Activated CD4-positive, alpha-beta memory T cell treated with anti-CD3 and anti-CD28 coated beads for 36 hours (primary cell): ENCODE data around the gene CPNE7. TPM values are rescaled to one million over a fixed set of nuclear protein-coding genes. Genes with fewer than 3 reads are reported as not detected.
"Not testable (repeated sequence)": the region's sequence is repeated elsewhere in the genome, so short reads cannot be mapped to it uniquely, and the experiment has no call there.

ENCODE experiments used
- CTCF ChIA-PET: fragments of 350-600 bp; sonication (Branson Sonifier 250); formaldehyde crosslinking; loops from one replicate; lab custom pipeline; 2021; ENCODE audit warnings: antibody characterized with exemption, inconsistent platforms; lab: Charles Lee
- POLR2A ChIA-PET: fragments of 350-600 bp; sonication (Branson Sonifier 250); formaldehyde crosslinking; loops from one replicate; lab custom pipeline; 2021; ENCODE audit warnings: antibody characterized with exemption; lab: Charles Lee
- DNase-seq: peaks from one replicate; pipeline ENCODE4 v3.0.0-alpha.2; 2020
- H3K27ac Mint-ChIP-seq: one replicate; pipeline ENCODE4 v1.8.0; 2021; ENCODE audit warnings: mixed read lengths
- H3K27me3 Mint-ChIP-seq: one replicate; pipeline ENCODE4 v1.8.0; 2021; ENCODE audit warnings: mixed read lengths
- H3K36me3 Mint-ChIP-seq: one replicate; pipeline ENCODE4 v1.8.0; 2021; ENCODE audit warnings: mixed read lengths
- H3K4me1 Mint-ChIP-seq: one replicate; pipeline ENCODE4 v1.8.0; 2021; ENCODE audit warnings: low read depth, mixed read lengths
- H3K4me3 Mint-ChIP-seq: one replicate; pipeline ENCODE4 v1.8.0; 2021; ENCODE audit warnings: mild to moderate bottlenecking, mixed read lengths
- H3K9me3 Mint-ChIP-seq: one replicate; pipeline ENCODE4 v1.8.0; 2021; ENCODE audit warnings: mixed read lengths
- intact Hi-C: fragments of 100-400 bp; cut with micrococcal nuclease; formaldehyde crosslinking; loops from one replicate; pipeline ENCODE4 v1.15.1; 2023
- total RNA-seq, 2 experiments: library from RNA; stranded (reverse); gene quantifications; one replicate each; pipeline ENCODE4 v1.2.3, GENCODE V29; 2021

The CPNE7 gene
- total RNA-seq, 2 experiments from 2014 or later: 6.2 to 7.1 TPM

- CTCF ChIA-PET: no interaction called here
These were observed 12.6 kb upstream of the CPNE7 start for GRCh38 chr16:89562939-89563338.

GRCh38 chr16:89563639-89564392 lies 11.7 kb upstream of the CPNE7 start:
- ChIA-PET CTCF (no interaction called here), POLR2A (interaction anchor here (0.6 to 1.4 kb wide), 3 partner anchors 56 to 311 kb away, joined by 3 to 4 read pairs (median 3); partner anchors contain the start of gene SPG7)
- DNase-seq: no peak
- Mint-ChIP-seq H3K27ac (peak overlapping the region; percentile 28), H3K9me3 (no peaks in the 10 kb centered on the region), H3K27me3 (no peaks in the 10 kb centered on the region), H3K4me1 (peaks cover 46% of the 10 kb centered on the region), H3K36me3 (peaks cover 42% of the 10 kb centered on the region), H3K4me3 (peak overlapping the region; percentile 54)
- intact Hi-C loops: loop anchor here (5.0 kb wide), 3 partner anchors 57 to 242 kb away; partner anchors contain the start of genes CHMP1A, SPATA33 and SPG7

More at GRCh38 chr16:89562939-89563338, 12.6 kb upstream of the CPNE7 start:
- intact Hi-C loops: loop anchor here (5.0 kb wide), 3 partner anchors 56 to 241 kb away; partner anchors contain the start of genes CHMP1A, SPATA33 and SPG7
- Mint-ChIP-seq H3K9me3 (no peaks in the 10 kb centered on the region), H3K4me1 (peaks cover 46% of the 10 kb centered on the region), H3K27me3 (no peaks in the 10 kb centered on the region), H3K4me3 (peak overlapping the region; percentile 93), H3K36me3 (peaks cover 42% of the 10 kb centered on the region), H3K27ac (peak overlapping the region; percentile 58)
- no peak for DNase-seq
- POLR2A ChIA-PET: no interaction called here

- intact Hi-C loops: loop anchor here (5.0 kb wide), 3 partner anchors 57 to 242 kb away; partner anchors contain the start of genes CHMP1A, SPATA33 and SPG7
- H3K4me3 Mint-ChIP-seq: peak overlapping the region; percentile 54
- no peaks in the 10 kb centered on the region for H3K9me3 Mint-ChIP-seq
- H3K27me3 Mint-ChIP-seq: no peaks in the 10 kb centered on the region
- H3K4me1 Mint-ChIP-seq: peaks cover 45% of the 10 kb centered on the region
- peak overlapping the region; percentile 33 for H3K27ac Mint-ChIP-seq
- peaks cover 42% of the 10 kb centered on the region for H3K36me3 Mint-ChIP-seq
- ChIA-PET POLR2A (interaction anchor here (0.6 to 1.5 kb wide), 4 partner anchors 11 to 310 kb away, joined by 3 to 5 read pairs (median 4); partner anchors contain the start of genes CPNE7 and SPG7), CTCF (interaction anchor here (0.6 to 1.0 kb wide), 3 partner anchors 11 to 77 kb away, joined by 3 read pairs; partner anchors contain the start of gene CPNE7)
- DNase-seq: no peak
These were observed 10.9 kb upstream of the CPNE7 start for GRCh38 chr16:89564476-89565255.

- Mint-ChIP-seq H3K4me3 (peak overlapping the region; percentile 54), H3K4me1 (peaks cover 44% of the 10 kb centered on the region), H3K27me3 (no peaks in the 10 kb centered on the region), H3K9me3 (no peaks in the 10 kb centered on the region), H3K27ac (peak overlapping the region; percentile 33), H3K36me3 (peaks cover 42% of the 10 kb centered on the region)
- intact Hi-C loops: no loop called here
- POLR2A ChIA-PET: interaction anchor here (1.5 kb wide), 1 partner anchor 10 kb away, joined by 5 read pairs; the partner anchor contains the start of gene CPNE7
- CTCF ChIA-PET: interaction anchor here (0.6 to 1.4 kb wide), 5 partner anchors 8 to 110 kb away, joined by 3 to 5 read pairs (median 3); partner anchors contain the start of gene CPNE7
- no peak for DNase-seq
These were observed 10.4 kb upstream of the CPNE7 start for GRCh38 chr16:89565256-89565505.

GRCh38 chr16:89565506-89566372 lies 9.8 kb upstream of the CPNE7 start:
- H3K27me3 Mint-ChIP-seq: no peaks in the 10 kb centered on the region
- H3K9me3 Mint-ChIP-seq: no peaks in the 10 kb centered on the region
- H3K36me3 Mint-ChIP-seq: peaks cover 40% of the 10 kb centered on the region
- peak overlapping the region; percentile 37 for H3K4me3 Mint-ChIP-seq
- intact Hi-C loops: no loop called here
- CTCF ChIA-PET: interaction anchor here (0.6 to 1.4 kb wide), 5 partner anchors 8 to 111 kb away, joined by 3 to 5 read pairs (median 3); partner anchors contain the start of gene CPNE7
- peak overlapping the region; percentile 33 for H3K27ac Mint-ChIP-seq
- H3K4me1 Mint-ChIP-seq: peaks cover 44% of the 10 kb centered on the region
- POLR2A ChIA-PET: interaction anchor here (1.5 kb wide), 1 partner anchor 10 kb away, joined by 5 read pairs; the partner anchor contains the start of gene CPNE7
- peak; percentile 73 for DNase-seq

- DNase-seq: no peak
- Mint-ChIP-seq H3K4me3 (no peak overlapping the region), H3K27me3 (peaks cover 6% of the 10 kb centered on the region), H3K36me3 (peaks cover 21% of the 10 kb centered on the region), H3K27ac (no peak overlapping the region), H3K4me1 (peaks cover 33% of the 10 kb centered on the region), H3K9me3 (no peaks in the 10 kb centered on the region)
- ChIA-PET POLR2A (interaction anchor here (0.6 kb wide), 1 partner anchor 33 kb away, joined by 3 read pairs; no protein-coding TSS in a partner anchor), CTCF (no interaction called here)
- intact Hi-C loops: no loop called here
These were observed 7.6 kb upstream of the CPNE7 start for GRCh38 chr16:89567656-89568594.

- Mint-ChIP-seq H3K9me3 (no peaks in the 10 kb centered on the region), H3K27ac (no peak overlapping the region), H3K4me1 (peaks cover 17% of the 10 kb centered on the region), H3K4me3 (no peak overlapping the region), H3K36me3 (peaks cover 4% of the 10 kb centered on the region), H3K27me3 (peaks cover 11% of the 10 kb centered on the region)
- intact Hi-C loops: no loop called here
- ChIA-PET CTCF (no interaction called here), POLR2A (no interaction called here)
- no peak for DNase-seq
These were observed 5.8 kb upstream of the CPNE7 start for GRCh38 chr16:89569506-89570341.

GRCh38 chr16:89570342-89570923 lies 5.1 kb upstream of the CPNE7 start:
- no peaks in the 10 kb centered on the region for H3K9me3 Mint-ChIP-seq
- H3K36me3 Mint-ChIP-seq: no peaks in the 10 kb centered on the region
- intact Hi-C loops: no loop called here
- CTCF ChIA-PET: no interaction called here
- DNase-seq: no peak
- no peak overlapping the region for H3K27ac Mint-ChIP-seq
- peaks cover 9% of the 10 kb centered on the region for H3K4me1 Mint-ChIP-seq
- H3K4me3 Mint-ChIP-seq: no peak overlapping the region
- POLR2A ChIA-PET: no interaction called here
- H3K27me3 Mint-ChIP-seq: peaks cover 11% of the 10 kb centered on the region

- H3K36me3 Mint-ChIP-seq, POLR2A ChIA-PET, DNase-seq, H3K4me3 Mint-ChIP-seq, H3K27ac Mint-ChIP-seq, H3K9me3 Mint-ChIP-seq, intact Hi-C loops, H3K4me1 Mint-ChIP-seq, CTCF ChIA-PET: not testable (repeated sequence)
- H3K27me3 Mint-ChIP-seq: peaks cover 11% of the 10 kb centered on the region
These were observed 4.5 kb upstream of the CPNE7 start for GRCh38 chr16:89570983-89571598.
